AG04449 (cell line): ENCODE measurements around the gene LGR5.

Experiments used
- CTCF ChIA-PET: fragments of 350-600 bp; formaldehyde crosslinking; extraction: SDS; loops from one replicate; lab custom pipeline; 2021; ENCODE audit warnings: antibody characterized with exemption; lab: Yijun Ruan, JAX
- POLR2A ChIA-PET: fragments of 400-600, 350-600 bp; formaldehyde crosslinking; extraction: SDS; loops from one replicate; lab custom pipeline; 2020; ENCODE audit warnings: antibody characterized with exemption, inconsistent platforms; lab: Yijun Ruan, JAX
- DNase-seq: peaks from one replicate; pipeline ENCODE4 v3.0.0-alpha.2; 2010; ENCODE audit warnings: low read depth, low spot score
- H3K4me3 ChIP-seq: 2 replicates; pipeline ENCODE4 v1.5.1; 2011; ENCODE audit warnings: low read depth, mild to moderate bottlenecking, control low read depth, low read length
- TF ChIP-seq, protein P1 (sequence below): IDR thresholded peaks from one replicate; pipeline ENCODE4 v1.5.1; 2011; ENCODE audit warnings: mild to moderate bottlenecking, moderate library complexity, low read length, control low read depth, inconsistent platforms; ENCODE audit not compliant: insufficient read depth; ENCODE audit errors: missing control alignments

LGR5 gene

DNA sequence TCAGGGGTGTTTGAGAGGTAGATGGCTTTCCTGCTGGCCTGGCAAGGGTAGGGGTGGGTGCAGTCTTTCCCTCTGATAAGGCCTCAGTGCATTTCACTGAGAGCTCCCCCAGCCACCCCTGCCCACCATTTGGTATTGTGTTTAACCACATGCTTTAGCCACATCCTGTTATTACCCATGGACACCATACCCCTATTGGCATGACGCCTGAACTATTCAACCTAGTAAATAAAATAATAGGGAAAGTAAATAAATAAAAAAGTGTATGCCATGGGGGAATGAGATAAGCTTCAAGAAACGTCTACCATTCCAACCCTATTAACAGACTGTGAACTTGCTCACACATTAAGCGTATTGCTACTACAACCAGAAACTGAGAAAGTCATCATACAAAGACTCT lies 7.6 kb upstream of the LGR5 start:
- no peak for DNase-seq
- TF ChIP-seq, protein P1, sequence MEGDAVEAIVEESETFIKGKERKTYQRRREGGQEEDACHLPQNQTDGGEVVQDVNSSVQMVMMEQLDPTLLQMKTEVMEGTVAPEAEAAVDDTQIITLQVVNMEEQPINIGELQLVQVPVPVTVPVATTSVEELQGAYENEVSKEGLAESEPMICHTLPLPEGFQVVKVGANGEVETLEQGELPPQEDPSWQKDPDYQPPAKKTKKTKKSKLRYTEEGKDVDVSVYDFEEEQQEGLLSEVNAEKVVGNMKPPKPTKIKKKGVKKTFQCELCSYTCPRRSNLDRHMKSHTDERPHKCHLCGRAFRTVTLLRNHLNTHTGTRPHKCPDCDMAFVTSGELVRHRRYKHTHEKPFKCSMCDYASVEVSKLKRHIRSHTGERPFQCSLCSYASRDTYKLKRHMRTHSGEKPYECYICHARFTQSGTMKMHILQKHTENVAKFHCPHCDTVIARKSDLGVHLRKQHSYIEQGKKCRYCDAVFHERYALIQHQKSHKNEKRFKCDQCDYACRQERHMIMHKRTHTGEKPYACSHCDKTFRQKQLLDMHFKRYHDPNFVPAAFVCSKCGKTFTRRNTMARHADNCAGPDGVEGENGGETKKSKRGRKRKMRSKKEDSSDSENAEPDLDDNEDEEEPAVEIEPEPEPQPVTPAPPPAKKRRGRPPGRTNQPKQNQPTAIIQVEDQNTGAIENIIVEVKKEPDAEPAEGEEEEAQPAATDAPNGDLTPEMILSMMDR, result no peak
- POLR2A ChIA-PET, result no interaction called here
- CTCF ChIA-PET, result interaction anchor here (1.2 to 3.5 kb wide), 2 partner anchors 17 to 120 kb away, joined by 3 to 20 read pairs; no protein-coding TSS in a partner anchor
- H3K4me3 ChIP-seq, result no peak overlapping the region

DNA sequence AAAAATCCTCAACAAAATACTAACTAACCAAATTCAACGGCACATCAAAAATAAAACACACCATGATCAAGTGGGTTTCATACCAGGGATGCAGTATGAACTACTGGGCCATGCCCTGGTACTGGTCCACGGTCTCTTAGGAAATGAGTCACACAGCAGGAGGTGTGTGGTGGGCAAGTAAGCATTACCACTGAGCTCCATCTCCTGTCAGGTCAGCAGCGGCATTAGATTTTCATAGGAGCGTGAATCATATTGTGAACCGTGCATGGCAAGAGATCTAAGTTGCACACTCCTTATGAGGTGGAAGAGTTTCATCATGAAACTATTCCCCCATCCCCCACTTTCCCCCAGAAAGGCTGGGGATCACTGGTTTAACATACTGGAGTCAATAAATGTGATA lies 6.7 kb upstream of the LGR5 start:
- DNase-seq, result no peak
- H3K4me3 ChIP-seq, result no peak overlapping the region
- ChIA-PET CTCF (interaction anchor here (3.5 kb wide), 1 partner anchor 18 kb away, joined by 20 read pairs; no protein-coding TSS in a partner anchor), POLR2A (no interaction called here)
- TF ChIP-seq, protein P1, result no peak

DNA sequence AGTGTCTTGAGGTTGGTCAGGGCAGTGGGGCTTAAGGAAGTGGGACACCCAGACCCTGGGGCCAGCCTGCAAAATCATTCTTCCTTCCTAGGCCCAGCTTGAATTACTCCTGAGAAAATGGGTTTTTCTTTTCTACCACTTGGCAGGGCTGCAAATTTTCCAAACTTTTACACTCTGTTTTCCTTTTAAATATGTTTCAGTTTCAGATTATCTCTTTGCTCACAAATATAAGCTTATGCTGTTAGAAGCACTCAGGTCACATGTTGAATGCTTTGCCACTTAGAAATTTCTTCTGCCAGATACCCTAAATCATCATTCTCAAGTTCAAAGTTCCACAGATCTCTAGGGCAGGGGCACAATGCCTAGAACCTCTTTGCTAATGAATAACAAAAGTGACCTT lies 2.9 kb upstream of the LGR5 start:
- ChIA-PET POLR2A (no interaction called here), CTCF (no interaction called here)
- TF ChIP-seq, protein P1, result no peak
- H3K4me3 ChIP-seq, result no peak overlapping the region
- DNase-seq, result no peak

GRCh38 chr12:71438670-71439361 lies 782 bp upstream of the LGR5 start:
- CTCF ChIA-PET, result no interaction called here
- DNase-seq, result no peak
- peak overlapping the region; percentile 57 for H3K4me3 ChIP-seq
- POLR2A ChIA-PET, result no interaction called here
- TF ChIP-seq, protein P1, result no peak

DNA sequence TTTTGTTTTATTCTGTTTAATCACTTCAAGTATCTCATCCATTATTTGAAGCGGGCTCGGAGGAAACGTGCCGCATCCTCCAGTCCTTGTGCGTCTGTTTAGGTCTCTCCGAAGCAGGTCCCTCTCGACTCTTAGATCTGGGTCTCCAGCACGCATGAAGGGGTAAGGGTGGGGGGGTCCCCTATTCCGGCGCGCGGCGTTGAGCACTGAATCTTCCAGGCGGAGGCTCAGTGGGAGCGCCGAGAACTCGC lies 311 bp upstream of the LGR5 start:
- H3K4me3 ChIP-seq, result peak overlapping the region; percentile 57
- CTCF ChIA-PET, result no interaction called here
- DNase-seq, result no peak
- POLR2A ChIA-PET, result no interaction called here
- TF ChIP-seq, protein P1, result no peak

DNA sequence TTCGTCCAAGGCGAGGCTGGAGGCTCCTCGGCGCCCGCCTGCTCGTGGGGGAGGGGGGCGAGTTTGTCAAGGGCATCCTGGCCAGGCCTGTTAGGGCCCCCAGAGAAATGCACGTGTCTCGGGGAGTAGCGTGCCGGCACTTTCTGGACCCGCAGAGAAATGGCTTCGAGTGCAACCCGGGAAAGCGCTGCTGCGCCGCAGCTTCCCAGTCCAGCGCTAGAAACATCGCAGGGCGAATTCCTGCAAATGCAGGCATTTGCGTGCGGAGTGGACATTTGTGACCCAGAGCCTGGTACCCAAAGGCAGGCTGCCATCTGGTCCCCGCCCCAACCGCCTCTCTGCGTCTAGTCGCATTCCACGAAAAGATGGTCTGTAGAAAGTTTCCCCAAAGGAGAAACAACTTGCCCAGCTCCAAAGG lies 756 bp downstream of the LGR5 start:
- TF ChIP-seq, protein P1, result no peak
- no peak for DNase-seq
- H3K4me3 ChIP-seq, result peak overlapping the region; percentile 57
- POLR2A ChIA-PET, result no interaction called here
- CTCF ChIA-PET, result interaction anchor here (2.2 kb wide), 1 partner anchor 24 kb away, joined by 7 read pairs; no protein-coding TSS in a partner anchor
